Stimulated activated CD8-positive, alpha-beta memory T cell treated with anti-CD3 and anti-CD28 coated beads, Interleukin-4, amount 100 ng/mL, for 48 hours (primary cell): ENCODE measurements around the gene AKAP6.
"Not testable (repeated sequence)": the region's sequence is repeated elsewhere in the genome, so short reads cannot be mapped to it uniquely, and the experiment has no call there.

Experiments
- DNase-seq: peaks from one replicate; pipeline ENCODE4 v3.0.0-alpha.2; 2020

AKAP6 gene

DNA sequence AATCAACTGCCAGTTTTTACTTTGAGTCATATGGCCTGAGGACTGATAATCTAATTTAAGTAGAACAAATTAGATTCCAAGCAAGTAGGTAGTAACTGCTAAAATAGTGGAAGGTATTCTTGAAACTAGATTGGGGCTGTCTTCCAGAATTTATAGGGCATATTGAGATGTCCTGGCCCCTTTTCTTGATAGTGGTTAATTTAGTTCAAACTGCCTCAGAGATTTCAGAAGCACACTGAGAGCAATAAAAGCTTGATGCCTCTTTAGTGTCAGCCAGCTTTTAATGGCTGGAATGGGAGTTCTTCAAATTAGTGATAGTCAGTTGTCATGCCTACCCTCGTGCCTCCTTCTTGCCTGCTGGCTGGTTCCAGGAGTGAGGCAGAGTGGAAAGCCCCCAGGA is 120.5 kb downstream of the AKAP6 start:
- no peak for DNase-seq

DNA sequence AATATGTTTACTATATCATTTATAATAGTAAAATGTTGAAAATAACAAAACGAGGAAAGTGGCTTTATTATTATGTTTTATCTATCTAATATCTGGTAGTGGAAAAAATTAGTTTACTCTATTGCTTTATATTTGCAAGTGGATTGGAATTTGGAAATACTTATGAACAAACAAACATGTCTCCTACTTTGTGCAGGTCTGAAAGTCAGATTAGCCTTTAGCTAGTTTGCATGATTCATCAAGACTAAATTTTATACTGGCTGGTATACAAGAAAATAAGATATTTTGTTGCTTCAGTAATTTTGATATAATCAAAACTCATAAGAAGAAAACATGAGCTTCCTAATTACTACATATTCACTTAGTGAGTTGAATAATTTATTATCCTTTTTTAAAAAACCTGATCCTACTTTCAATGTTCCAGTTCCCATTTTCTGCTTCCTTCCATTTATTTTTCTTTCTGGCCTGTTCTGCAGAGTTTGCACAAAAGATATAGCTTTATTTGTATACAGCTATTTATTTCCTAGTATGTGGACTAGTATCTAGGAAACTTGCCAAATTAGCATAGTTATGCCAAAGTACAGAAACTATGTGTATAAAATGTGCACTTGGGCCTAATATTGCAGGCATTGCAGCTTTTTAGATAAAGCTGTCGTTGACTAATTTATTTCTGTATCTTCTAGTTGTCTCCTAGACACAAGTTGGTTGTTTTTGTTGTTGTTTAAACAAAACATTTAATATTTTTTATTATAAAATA is 122.0 kb downstream of the AKAP6 start:
- no peak for DNase-seq

DNA sequence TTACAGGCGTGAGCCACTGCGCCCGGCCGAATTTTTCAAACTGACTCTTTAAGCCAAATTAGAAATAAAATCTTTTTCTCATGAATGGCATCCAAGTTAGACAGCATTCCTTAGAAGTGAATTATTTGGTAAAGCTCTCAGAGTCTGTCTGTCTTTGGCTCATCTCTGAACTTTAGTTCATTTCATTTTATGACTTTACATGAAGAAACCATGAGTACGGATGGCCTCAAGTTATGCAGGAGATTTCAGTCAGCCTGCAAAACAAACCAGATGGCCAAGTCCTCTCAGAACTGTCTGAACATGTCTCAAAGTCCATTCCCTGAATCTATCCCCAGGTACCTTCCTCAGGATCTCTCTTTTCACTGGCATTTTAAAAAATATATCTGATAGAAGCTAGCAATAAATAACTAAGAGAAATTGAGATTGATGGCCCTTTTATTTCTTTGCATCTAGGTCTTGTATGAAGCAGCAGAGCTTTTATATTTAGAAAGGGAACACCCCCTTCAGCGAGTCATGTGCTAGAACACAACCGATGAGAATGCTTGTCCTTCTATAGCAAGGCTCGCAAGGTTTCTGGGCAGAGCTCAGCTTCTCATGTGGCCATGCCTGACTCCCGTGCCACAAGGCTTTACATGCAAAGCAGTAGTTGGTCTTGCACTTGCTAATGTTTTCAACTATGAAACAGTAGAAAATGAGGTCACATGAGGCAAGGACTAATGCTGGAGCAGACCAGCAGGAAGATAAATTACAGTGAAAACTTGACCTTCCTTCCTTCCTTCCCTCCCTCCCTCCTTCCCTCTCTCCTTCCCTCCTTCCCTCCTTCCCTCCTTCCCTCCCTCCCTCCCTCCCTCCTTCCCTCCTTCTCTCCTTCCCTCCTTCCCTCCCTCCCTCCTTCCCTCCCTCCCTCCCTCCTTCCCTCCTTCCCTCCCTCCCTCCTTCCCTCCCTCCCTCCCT is 125.0 kb downstream of the AKAP6 start:
- no peak for DNase-seq

DNA sequence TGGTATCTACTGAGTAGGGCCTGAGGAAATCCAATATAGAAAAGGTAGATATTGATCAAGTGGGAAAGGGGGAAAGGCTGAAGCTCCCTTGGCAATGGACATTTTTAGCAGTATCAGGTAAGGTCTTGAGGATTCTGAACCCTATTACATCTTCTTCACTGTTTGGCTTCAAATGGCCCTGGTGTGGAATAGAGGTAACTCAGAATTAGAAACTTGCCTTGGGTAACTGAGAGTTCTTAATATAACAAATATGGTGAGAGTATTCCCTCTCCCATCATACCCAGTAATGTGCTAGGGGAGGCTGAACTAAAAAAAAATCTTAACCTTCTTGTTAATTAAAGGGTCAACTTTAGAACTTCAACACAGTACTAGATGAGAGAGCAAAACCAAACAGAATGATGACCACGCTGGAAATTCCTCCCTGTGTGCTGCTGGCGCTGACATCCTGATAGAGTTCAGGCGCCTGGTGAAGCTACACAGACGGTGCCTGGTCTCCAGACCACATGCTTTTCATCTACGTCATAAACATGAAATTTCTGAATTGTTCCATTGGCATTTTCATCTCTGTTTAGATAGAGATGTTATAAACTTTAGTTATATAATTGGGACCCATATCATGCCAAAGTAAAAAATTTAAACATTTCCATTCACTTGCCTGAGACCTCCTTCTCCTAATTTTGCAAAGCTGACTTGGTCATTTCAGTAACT is 128.3 kb downstream of the AKAP6 start:
- DNase-seq = no peak

DNA sequence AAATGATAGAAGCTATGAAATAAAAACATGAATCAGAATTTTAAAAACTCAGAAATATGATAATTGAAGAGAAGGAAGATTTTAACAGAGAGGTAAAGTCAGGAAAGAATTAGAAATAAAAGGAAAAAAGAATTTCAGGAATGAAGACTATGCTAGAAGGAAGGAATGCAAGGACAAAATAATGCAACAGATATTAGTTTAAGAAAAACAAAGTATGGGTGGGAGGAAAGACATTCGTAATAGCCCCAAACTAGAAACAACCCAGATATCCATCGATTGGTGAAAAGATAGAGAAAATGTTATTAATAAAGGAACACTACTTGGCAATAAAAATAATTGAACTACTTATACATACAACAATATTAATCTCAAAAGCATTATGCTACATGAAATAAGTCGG is 129.6 kb downstream of the AKAP6 start:
- DNase-seq = no peak

DNA sequence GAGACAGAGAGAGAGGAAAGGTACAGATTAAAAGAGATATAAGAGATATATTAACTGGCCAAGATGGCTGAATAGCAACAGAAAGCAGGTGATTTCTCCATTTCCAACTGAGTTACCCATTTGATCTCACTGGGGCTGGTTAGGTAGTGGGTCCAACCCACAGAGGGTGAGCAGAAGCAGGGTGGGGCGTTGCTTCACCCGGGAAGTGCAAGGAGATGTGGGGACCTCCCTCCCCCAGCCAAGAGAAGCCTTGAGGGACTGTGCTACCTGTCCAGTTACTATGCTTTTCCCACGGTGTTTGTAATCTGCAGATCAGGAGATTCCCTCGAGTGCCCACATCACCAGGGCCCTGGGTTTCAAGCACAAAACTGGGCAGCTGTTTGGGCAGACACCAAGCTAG is 131.2 kb downstream of the AKAP6 start:
- no peak for DNase-seq

DNA sequence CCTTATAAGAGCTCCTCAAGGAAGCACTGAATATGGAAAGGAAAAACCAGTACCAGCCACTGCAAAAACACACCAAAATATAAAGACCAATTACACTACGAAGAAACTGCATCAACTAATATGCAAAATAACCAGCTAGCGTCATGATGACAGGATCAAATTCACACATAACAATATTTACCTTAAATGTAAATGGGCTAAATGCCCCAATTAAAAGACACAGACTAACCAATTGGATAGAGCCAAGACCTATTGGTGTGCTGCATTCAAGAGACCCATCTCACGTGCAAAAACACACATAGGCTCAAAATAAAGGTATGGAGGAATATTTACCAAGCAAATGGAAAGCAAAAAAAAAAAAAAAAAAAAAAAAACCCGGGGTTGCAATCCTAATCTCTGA is 133.5 kb downstream of the AKAP6 start:
- DNase-seq = not testable (repeated sequence)

DNA sequence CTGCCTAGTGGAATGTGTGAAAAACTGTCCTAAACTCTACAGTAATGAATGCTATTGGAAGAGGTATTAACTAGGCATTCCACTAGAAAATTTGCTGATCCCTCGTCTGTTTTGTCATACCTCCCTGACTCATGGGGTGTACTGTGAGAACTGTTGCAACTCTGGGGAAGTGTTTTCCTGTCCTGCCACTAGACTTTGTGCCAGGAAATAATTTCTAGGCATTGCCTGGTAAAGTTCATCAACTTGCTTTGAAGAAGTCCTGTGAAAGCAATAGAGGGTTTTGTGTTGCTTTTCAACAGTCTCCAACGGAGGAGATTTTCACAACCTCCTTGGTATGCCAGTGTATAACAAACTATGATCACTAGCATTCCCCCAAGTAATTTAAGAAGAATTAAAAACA is 139.9 kb downstream of the AKAP6 start:
- no peak for DNase-seq

DNA sequence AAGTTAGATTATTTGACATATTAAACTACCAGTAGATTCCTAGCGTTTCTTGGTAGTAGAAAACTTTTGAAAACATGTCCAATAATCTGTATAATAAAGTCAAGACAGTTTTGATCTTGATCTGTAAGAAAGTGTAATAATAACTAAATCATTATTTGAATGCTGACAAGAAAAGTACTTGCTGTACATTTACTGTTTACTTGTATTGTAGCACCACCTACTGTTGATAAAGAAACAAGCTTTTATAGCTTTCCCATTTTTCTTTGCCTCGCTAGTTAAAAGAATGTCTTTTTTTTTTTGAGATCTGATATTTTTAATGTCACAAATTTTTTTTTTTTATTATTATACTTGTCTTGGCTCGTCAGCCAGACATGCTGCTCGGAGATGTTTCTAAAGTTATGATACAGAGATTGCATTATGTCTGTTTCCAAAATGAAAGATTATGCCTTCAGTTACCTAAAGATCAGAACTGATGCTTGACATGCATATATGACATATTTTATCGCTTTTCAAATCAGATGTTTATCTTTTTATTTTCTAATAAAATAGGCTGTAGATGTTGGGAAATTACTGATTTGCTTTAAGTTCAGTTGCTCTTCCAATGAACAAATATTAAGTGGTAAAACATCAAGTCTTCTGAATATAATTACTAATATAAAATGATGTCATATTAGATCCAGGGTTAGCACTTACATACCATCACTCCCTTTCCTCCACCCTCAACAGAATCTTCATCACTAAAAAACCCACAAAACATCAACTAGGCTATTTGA is 140.5 kb downstream of the AKAP6 start:
- DNase-seq = no peak

DNA sequence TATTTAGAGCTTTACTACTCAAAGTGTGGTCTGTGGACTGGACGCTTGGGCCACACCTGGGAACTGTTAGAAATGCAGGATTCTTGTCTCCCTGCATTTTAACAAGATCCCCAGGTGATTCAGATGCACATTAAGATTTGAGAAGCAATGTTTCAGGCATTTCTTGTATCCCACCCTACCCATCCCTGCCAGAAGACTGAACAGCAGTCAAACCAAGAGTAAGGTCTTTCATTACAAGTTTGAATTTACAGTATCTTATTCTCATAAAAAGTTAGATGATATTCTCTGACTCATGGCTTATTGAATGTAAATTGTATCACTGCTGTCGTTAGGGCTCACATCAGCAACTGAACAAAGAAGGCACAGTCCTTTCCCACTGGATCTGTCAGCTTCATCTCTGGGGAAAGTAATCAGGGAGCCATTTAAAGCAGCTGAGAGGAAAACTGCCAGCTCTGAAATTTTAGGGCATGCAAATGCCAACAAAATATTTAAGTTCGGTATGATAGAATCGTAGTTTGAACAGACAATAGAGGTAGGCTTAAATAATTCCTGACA is 141.1 kb downstream of the AKAP6 start:
- DNase-seq = no peak

DNA sequence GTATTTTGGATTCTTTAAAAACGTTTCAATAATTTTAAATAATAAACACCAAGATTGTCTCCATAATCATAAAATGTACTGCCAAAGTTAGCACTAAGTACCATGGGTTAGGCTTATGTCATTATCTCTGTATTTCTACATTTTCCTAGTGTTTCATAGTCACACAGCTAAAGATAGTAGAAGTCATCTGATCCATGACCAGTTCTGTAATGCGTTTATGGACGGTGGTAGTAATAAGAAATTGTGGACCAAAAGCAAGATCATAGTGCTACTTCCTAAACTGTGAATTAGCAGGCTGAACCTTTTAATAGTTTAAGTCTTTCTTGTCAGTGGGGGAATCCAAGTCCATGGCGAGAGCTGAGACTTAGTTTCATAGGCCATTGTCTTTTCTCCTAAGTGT is 142.1 kb downstream of the AKAP6 start:
- DNase-seq = no peak

DNA sequence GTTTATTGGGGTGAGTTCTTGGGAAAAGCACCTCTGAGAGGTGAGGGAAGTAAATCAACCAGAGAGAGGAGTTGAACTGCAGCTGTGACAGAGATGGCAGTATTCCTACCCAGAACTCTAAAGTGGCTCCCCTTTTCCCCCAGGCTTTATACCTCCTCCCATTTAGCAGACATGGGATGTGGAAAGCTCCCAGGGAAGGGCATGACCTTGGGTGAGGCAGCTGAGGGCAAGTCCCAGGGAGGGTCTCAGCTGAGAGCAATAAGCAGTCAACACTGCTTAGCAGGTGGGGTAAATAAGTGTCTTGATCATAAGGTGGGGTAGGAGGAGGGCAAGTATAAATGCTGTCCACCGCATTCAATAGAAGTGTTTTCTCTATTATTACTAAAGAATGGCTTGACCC is 143.0 kb downstream of the AKAP6 start:
- DNase-seq = no peak

DNA sequence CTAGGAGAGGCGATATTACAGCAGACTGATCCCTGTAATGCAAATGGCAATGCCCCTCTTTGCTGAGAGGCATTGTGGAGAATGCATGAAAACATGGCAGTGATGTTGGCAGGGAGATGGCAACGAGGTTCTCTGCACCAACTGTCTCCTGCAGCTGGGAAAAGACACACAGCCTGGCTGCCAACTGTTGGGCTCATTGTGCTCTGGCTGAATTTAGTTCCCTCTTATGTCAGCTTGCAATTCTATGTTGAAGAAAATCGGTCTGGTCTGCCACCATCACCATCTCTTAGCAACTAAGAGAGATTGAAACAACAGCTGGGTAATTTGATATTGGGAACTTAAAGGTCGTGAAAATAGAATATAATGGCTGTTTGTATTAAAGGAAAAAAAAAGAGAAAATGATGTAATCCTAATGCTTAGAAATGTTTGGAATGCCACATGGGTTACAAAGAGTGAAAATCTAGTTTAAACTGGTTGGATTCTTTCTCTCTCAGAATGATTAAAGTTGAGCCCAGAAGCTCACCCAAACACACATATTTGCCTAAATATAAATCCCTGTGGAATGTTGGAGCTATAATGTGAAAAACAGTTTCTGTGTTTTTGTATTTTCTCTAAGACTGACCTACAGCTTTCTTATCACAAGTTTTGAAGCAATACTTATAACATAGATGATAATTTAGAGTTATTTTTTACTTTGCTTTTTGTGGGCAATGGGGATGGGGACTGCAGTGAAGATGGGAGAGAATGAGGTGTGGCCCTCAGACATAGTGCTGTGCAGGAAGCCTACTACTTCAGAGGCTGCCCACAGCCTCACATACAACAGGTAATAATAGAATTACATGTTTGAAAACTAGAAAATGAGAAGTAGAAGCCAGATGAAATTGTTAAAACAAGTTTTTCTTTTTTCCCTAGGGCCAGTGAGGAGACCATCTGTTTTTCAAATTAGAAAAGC is 143.7 kb downstream of the AKAP6 start:
- DNase-seq = no peak

DNA sequence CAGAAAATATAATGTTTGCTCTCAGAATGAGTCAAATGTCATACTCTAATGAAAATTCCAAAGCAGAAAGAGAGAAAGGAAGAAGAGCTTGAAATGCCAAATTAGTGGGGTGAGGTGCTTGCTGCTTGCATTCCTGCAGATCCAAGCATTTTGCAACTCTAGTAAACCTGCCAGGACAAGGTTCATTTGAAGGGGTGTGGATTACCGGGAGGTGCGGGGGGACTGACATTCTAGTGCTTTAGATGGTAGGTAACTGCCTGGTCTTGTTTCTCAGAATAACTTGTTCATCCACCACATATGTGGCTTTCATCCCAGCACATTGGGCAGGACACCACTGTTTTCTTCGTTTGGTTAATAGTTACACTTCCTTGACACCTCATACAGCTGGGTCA is 144.4 kb downstream of the AKAP6 start:
- no peak for DNase-seq

DNA sequence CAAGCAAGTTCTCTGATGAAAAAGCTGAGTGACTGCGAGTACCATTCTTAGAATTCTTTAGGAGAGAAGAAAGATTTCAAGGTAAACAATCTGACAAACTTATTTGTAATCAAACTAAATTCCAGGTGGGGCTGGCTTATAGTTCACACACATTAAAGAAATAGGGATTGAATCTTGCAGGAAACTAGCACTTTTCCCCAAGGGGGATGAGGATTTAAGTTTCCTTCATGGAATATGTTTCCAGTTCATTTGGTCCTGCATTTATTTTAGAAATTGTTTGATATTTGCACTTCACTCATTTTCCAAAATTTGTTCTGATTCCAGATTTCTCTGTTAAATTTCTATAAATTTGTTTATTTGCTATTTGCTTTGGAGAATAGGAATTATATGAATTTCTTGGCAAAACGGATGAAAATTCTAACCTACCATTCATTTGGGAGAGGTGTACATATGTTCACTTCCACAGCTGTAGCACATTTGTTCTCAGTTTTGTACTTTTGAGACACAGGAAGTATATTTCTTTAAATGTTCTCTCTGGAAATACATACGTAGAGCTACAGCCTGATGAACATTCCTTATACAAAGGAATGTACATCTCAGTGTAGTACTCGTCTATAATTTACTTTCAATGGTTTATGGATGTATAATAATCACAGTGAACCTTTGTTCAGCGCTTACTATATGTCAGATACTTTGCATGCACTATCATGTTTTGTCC is 145.5 kb downstream of the AKAP6 start:
- no peak for DNase-seq

DNA sequence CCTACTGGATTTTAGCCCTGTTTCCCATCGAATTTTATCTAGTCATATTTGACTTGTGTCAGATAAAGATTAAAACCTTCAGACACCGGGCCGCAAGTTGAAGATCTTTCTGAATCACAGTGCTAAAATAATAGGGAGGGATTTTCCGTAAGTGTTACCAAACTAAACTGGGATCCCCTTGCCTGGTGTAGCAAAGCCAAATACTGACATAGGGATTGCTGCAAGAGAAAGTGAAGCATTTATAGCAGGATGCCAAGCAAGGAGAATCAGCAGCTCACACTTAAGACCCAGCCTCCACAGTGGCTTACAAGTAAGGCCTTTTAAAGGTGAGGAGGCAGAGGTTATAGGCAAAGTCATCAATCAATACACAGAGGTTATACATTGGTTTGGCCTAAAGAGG is 147.4 kb downstream of the AKAP6 start:
- no peak for DNase-seq

DNA sequence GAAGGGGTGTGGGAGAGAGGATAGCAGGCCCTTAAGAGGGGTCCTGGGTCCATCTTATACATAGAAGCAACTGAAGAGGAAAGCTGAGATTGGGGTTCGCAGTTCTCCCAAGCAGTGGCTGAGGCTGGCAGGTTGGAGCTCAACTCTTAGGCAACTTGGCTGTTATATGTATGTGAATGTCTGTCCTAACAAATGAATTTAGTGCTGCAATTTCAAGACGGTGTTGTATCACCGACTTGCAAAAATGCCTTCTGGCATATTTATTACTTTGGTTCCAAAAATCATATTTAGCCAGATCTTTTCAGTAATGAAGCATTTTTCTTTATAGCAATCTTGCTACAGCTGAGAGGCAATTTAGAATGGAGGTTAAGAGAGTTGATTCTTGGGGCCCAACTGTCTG is 148.3 kb downstream of the AKAP6 start:
- DNase-seq = no peak

DNA sequence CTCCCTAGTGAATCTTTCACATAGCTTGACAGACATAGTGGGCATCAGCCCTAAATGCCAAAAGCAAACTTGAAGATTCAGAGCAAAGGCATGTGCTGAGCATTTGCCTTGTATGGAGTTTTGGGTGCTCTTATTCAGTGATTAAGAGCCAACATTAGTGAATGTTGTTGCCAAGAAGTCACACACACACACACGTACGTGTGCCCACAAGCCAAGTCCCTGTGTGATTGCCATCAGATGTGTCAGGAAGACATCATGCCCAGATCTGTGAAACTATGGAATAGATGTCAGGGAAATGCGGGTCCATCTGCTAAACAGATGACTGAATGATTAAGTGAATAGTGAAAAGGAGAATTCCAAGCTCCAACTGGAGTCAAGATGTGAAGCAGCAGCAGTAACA is 149.0 kb downstream of the AKAP6 start:
- DNase-seq = no peak

DNA sequence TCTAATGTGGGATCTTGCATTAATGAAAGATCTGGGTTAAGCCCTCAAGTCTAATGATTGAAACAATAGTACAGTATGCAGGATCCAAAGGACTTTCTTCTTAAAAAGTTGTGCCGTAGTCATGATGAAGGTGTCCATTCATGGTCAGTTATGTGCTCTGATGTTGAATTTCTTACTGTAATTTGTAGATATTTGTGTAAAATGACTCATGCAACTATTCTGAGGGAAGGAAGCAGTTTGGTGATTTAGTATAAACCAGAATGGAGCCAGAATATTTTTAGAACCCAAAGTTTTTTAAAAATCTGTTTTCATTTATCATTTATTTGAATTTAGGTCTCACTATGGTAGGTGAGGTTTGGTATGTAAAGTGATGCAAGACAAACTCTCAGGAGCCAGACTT is 151.2 kb downstream of the AKAP6 start:
- DNase-seq = no peak

DNA sequence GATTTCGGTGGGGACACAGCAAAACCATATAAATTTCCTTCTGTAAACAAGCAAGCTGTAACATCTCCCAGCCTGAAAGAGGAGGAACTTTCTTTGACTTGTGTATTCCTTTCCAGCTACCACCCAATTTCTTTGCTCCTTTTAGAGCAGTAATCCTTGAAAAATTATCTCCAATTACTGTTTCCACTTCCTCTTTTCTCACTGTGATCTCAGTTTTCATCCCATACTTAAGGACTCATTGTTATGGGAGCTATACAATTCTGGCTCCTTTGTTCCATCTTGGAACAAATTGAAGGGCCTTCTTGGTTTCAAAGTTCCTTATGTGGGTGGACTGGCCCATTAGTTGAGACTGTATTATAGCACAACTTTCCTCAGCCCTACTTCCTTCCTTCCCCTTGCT is 152.6 kb downstream of the AKAP6 start:
- DNase-seq = no peak
